GM23338 (cell line): ENCODE measurements around the gene KCNQ1OT1. TPM values are rescaled to one million over a fixed set of nuclear protein-coding genes. Genes with fewer than 3 reads are reported as not detected.

Source experiments
- ATAC-seq: fragments of 200-7000 bp; cut with Tn5 transposase; 3 replicates; pipeline ENCODE4 v1.9.1; 2020
- DNase-seq: peaks from one replicate; pipeline ENCODE4 v3.0.0-alpha.2; 2015; ENCODE audit warnings: low spot score
- H2AFZ ChIP-seq: fragments of 200-600 bp; sonication (generic); 2 replicates; pipeline ENCODE4 v1.8.0; 2016; ENCODE audit warnings: antibody characterized with exemption, mild to moderate bottlenecking, moderate library complexity
- H3F3A ChIP-seq: fragments of 200-600 bp; sonication (generic); replicated peaks from 2 replicates; pipeline ENCODE4 v1.8.0; 2017; ENCODE audit warnings: antibody characterized with exemption, mixed run types, low read depth
- H3K27ac ChIP-seq: fragments of 200-600 bp; sonication (generic); 2 replicates; pipeline ENCODE4 v1.6.1; 2016; ENCODE audit warnings: low read depth
- H3K27me3 ChIP-seq: fragments of 200-600 bp; sonication (generic); 2 replicates; pipeline ENCODE4 v1.8.0; 2016; ENCODE audit warnings: mild to moderate bottlenecking, mixed run types, moderate library complexity; ENCODE audit not compliant: insufficient read depth
- H3K36me3 ChIP-seq: fragments of 200-600 bp; sonication (generic); 2 replicates; pipeline ENCODE4 v1.8.0; 2016; ENCODE audit warnings: mild to moderate bottlenecking; ENCODE audit not compliant: insufficient read depth
- H3K4me1 ChIP-seq: fragments of 200-600 bp; sonication (generic); 2 replicates; pipeline ENCODE4 v1.8.0; 2016; ENCODE audit warnings: mild to moderate bottlenecking, moderate library complexity; ENCODE audit not compliant: insufficient read depth
- H3K4me2 ChIP-seq: fragments of 200-600 bp; sonication (generic); 2 replicates; pipeline ENCODE4 v1.7.1; 2017; ENCODE audit warnings: mixed run types
- H3K4me3 ChIP-seq: fragments of 200-600 bp; sonication (generic); 2 replicates; pipeline ENCODE4 v1.6.1; 2016; ENCODE audit warnings: mixed run types
- H3K79me2 ChIP-seq: fragments of 200-600 bp; sonication (generic); replicated peaks from 2 replicates; pipeline ENCODE4 v1.8.0; 2017; ENCODE audit warnings: mild to moderate bottlenecking; ENCODE audit not compliant: insufficient read depth
- H3K9me2 ChIP-seq: fragments of 200-600 bp; sonication (generic); 2 replicates; pipeline ENCODE4 v1.8.0; 2017; ENCODE audit not compliant: insufficient read depth
- H4K20me1 ChIP-seq: fragments of 200-600 bp; sonication (generic); replicated peaks from 2 replicates; pipeline ENCODE4 v1.8.0; 2017; ENCODE audit warnings: mild to moderate bottlenecking; ENCODE audit not compliant: insufficient read depth
- H3K27ac Mint-ChIP-seq: 2 replicates; pipeline ENCODE4 v1.8.0; 2020; ENCODE audit warnings: inconsistent platforms, mild to moderate bottlenecking, moderate library complexity, mixed read lengths
- H3K27me3 Mint-ChIP-seq: 3 replicates; pipeline ENCODE4 v1.8.0; 2022; ENCODE audit warnings: low read depth, mild to moderate bottlenecking, moderate library complexity, mixed read lengths, inconsistent platforms; ENCODE audit not compliant: insufficient read depth, poor library complexity
- H3K36me3 Mint-ChIP-seq: 3 replicates; pipeline ENCODE4 v1.8.0; 2021; ENCODE audit warnings: low read depth, mild to moderate bottlenecking, inconsistent platforms, moderate library complexity, mixed read lengths
- H3K4me1 Mint-ChIP-seq: 3 replicates; pipeline ENCODE4 v1.8.0; 2020; ENCODE audit warnings: mild to moderate bottlenecking, inconsistent platforms, mixed read lengths
- H3K4me3 Mint-ChIP-seq: 3 replicates; pipeline ENCODE4 v1.8.0; 2021; ENCODE audit warnings: moderate library complexity, mild to moderate bottlenecking, inconsistent platforms, mixed read lengths
- H3K9me3 Mint-ChIP-seq: 3 replicates; pipeline ENCODE4 v1.8.0; 2020; ENCODE audit warnings: moderate library complexity, mild to moderate bottlenecking, inconsistent platforms, mixed read lengths
- CREB1 ChIP-seq: fragments of 250-450 bp; sonication (Bioruptor Pico); IDR thresholded peaks from 2 replicates; pipeline ENCODE4 v1.5.0; 2020; ENCODE audit warnings: low read depth, mild to moderate bottlenecking, moderate library complexity
- EZH2 ChIP-seq: fragments of 200-600 bp; sonication (generic); IDR thresholded peaks from one replicate; pipeline ENCODE4 v1.8.0; 2017; ENCODE audit warnings: antibody characterized with exemption, mild to moderate bottlenecking, low read depth; ENCODE audit not compliant: unreplicated experiment
- EZH2phosphoT487 ChIP-seq: fragments of 200-600 bp; sonication (generic); IDR thresholded peaks from one replicate; pipeline ENCODE4 v1.8.1; 2018; ENCODE audit warnings: antibody characterized with exemption; ENCODE audit not compliant: unreplicated experiment
- JUNB ChIP-seq: IDR thresholded peaks from one replicate; pipeline ENCODE4 v1.6.1; 2016; ENCODE audit warnings: antibody characterized with exemption; ENCODE audit not compliant: unreplicated experiment
- NANOG ChIP-seq: IDR thresholded peaks from 2 replicates; pipeline ENCODE4 v1.6.1; 2016; ENCODE audit warnings: antibody characterized with exemption, borderline replicate concordance
- POLR2AphosphoS5 ChIP-seq: IDR thresholded peaks from 2 replicates; pipeline ENCODE4 v1.6.1; 2016; ENCODE audit warnings: antibody characterized with exemption, low read depth
- STAT1 ChIP-seq: IDR thresholded peaks from one replicate; pipeline ENCODE4 v1.6.1; 2016; ENCODE audit warnings: antibody characterized with exemption; ENCODE audit not compliant: unreplicated experiment
- ZNF114 ChIP-seq: fragments of 250-450 bp; sonication (Bioruptor Pico); IDR thresholded peaks from 2 replicates; pipeline ENCODE4 v1.5.0; 2020; ENCODE audit warnings: mild to moderate bottlenecking, moderate library complexity
- ZNF331 ChIP-seq: fragments of 250-450 bp; sonication (Bioruptor Pico); IDR thresholded peaks from 2 replicates; pipeline ENCODE4 v1.5.0; 2020; ENCODE audit warnings: low read depth, mild to moderate bottlenecking, moderate library complexity
- polyA plus RNA-seq: library from polyadenylated mRNA; unstranded; fragments of >200 nt; fragmentation: Nextera tagmentation; extraction: Ambion mirVana; gene quantifications from 2 replicates; pipeline ENCODE4 v1.2.1, GENCODE V29; 2016
- total RNA-seq: library from RNA; depleted of rRNA; stranded (reverse); fragments of >200 nt; shearing (Covaris generic); gene quantifications from 2 replicates; pipeline ENCODE4 v1.2.3, GENCODE V29; 2014
- TF ChIP-seq, protein P1 (sequence below): IDR thresholded peaks from 2 replicates; pipeline ENCODE4 v1.6.1; 2016; ENCODE audit warnings: antibody characterized with exemption
- TF ChIP-seq, protein P2 (sequence below): fragments of 250-450 bp; sonication (Bioruptor Pico); IDR thresholded peaks from 2 replicates; pipeline ENCODE4 v1.5.0; 2020; ENCODE audit warnings: mild to moderate bottlenecking, moderate library complexity
- TF ChIP-seq, protein P3 (sequence below): IDR thresholded peaks from one replicate; pipeline ENCODE4 v1.6.1; 2018; ENCODE audit warnings: antibody characterized with exemption; ENCODE audit not compliant: unreplicated experiment
- TF ChIP-seq, protein P4 (sequence below), 2 experiments: fragments of 200-600 bp in 1 of 2; sonication (generic) in 1 of 2; conservative IDR thresholded peaks; 2 replicates each; pipeline versions ENCODE4 v1.5.1 to v1.6.1; 2016 to 2017; ENCODE audit warnings: antibody characterized with exemption in 2 of 2, low read depth in 2 of 2, mild to moderate bottlenecking in 2 of 2, moderate library complexity in 1 of 2

Gene KCNQ1OT1
- total and polyA plus RNA-seq, 2 experiments from 2014 or later: 1.5 to 4.2 TPM

DNA sequence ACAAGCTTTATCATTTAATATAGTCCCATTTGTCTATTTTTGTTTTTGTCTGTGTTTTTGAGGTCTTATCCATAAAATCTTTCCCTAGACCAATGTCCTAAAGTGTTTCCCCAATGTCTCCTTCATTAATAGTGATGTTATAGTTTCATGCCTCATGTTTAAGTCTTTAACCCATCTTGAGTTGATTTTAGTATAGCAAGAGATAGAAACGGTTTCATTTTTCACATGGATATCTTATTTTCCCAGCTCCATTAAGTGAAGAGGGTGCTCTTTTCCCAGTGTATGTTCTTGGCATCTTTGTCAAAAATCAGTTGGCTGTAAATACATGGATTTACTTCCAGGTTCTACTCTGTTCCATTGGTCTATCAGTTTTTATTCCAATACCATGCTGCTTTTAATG is 58.2 kb downstream of the KCNQ1OT1 start:
- no peak for DNase-seq
- H3K79me2 ChIP-seq: no peaks in the 10 kb centered on the region
- Mint-ChIP-seq H3K36me3 (peaks cover 91% of the 10 kb centered on the region), H3K27me3 (peaks cover 93% of the 10 kb centered on the region), H3K4me1 (no peaks in the 10 kb centered on the region), H3K27ac (no peak overlapping the region), H3K4me3 (no peak overlapping the region), H3K9me3 (peaks cover 100% of the 10 kb centered on the region)
- H3K4me1 ChIP-seq: no peaks in the 10 kb centered on the region
- H3K36me3 ChIP-seq: peaks cover 33% of the 10 kb centered on the region
- H3K4me2 ChIP-seq: no peak overlapping the region
- peaks cover 99% of the 10 kb centered on the region for H3K27me3 ChIP-seq
- no peak overlapping the region for H3K27ac ChIP-seq
- H2AFZ ChIP-seq: no peak overlapping the region
- no peaks in the 10 kb centered on the region for H3F3A ChIP-seq
- H3K4me3 ChIP-seq: peak overlapping the region; percentile 9; the same call in 1 of the 2 replicates
- no peaks in the 10 kb centered on the region for H3K9me2 ChIP-seq
- ATAC-seq: no peak
- H4K20me1 ChIP-seq: no peaks in the 10 kb centered on the region
- TF ChIP-seq CREB1 (no peak), NANOG (no peak), STAT1 (no peak), POLR2AphosphoS5 (no peak), ZNF114 (no peak), EZH2phosphoT487 (no peak), EZH2 (no peak), ZNF331 (CRISPR knock-in tag) (no peak), JUNB (no peak)
- TF ChIP-seq, protein P1, sequence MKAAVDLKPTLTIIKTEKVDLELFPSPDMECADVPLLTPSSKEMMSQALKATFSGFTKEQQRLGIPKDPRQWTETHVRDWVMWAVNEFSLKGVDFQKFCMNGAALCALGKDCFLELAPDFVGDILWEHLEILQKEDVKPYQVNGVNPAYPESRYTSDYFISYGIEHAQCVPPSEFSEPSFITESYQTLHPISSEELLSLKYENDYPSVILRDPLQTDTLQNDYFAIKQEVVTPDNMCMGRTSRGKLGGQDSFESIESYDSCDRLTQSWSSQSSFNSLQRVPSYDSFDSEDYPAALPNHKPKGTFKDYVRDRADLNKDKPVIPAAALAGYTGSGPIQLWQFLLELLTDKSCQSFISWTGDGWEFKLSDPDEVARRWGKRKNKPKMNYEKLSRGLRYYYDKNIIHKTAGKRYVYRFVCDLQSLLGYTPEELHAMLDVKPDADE: no peak
- TF ChIP-seq, protein P2, sequence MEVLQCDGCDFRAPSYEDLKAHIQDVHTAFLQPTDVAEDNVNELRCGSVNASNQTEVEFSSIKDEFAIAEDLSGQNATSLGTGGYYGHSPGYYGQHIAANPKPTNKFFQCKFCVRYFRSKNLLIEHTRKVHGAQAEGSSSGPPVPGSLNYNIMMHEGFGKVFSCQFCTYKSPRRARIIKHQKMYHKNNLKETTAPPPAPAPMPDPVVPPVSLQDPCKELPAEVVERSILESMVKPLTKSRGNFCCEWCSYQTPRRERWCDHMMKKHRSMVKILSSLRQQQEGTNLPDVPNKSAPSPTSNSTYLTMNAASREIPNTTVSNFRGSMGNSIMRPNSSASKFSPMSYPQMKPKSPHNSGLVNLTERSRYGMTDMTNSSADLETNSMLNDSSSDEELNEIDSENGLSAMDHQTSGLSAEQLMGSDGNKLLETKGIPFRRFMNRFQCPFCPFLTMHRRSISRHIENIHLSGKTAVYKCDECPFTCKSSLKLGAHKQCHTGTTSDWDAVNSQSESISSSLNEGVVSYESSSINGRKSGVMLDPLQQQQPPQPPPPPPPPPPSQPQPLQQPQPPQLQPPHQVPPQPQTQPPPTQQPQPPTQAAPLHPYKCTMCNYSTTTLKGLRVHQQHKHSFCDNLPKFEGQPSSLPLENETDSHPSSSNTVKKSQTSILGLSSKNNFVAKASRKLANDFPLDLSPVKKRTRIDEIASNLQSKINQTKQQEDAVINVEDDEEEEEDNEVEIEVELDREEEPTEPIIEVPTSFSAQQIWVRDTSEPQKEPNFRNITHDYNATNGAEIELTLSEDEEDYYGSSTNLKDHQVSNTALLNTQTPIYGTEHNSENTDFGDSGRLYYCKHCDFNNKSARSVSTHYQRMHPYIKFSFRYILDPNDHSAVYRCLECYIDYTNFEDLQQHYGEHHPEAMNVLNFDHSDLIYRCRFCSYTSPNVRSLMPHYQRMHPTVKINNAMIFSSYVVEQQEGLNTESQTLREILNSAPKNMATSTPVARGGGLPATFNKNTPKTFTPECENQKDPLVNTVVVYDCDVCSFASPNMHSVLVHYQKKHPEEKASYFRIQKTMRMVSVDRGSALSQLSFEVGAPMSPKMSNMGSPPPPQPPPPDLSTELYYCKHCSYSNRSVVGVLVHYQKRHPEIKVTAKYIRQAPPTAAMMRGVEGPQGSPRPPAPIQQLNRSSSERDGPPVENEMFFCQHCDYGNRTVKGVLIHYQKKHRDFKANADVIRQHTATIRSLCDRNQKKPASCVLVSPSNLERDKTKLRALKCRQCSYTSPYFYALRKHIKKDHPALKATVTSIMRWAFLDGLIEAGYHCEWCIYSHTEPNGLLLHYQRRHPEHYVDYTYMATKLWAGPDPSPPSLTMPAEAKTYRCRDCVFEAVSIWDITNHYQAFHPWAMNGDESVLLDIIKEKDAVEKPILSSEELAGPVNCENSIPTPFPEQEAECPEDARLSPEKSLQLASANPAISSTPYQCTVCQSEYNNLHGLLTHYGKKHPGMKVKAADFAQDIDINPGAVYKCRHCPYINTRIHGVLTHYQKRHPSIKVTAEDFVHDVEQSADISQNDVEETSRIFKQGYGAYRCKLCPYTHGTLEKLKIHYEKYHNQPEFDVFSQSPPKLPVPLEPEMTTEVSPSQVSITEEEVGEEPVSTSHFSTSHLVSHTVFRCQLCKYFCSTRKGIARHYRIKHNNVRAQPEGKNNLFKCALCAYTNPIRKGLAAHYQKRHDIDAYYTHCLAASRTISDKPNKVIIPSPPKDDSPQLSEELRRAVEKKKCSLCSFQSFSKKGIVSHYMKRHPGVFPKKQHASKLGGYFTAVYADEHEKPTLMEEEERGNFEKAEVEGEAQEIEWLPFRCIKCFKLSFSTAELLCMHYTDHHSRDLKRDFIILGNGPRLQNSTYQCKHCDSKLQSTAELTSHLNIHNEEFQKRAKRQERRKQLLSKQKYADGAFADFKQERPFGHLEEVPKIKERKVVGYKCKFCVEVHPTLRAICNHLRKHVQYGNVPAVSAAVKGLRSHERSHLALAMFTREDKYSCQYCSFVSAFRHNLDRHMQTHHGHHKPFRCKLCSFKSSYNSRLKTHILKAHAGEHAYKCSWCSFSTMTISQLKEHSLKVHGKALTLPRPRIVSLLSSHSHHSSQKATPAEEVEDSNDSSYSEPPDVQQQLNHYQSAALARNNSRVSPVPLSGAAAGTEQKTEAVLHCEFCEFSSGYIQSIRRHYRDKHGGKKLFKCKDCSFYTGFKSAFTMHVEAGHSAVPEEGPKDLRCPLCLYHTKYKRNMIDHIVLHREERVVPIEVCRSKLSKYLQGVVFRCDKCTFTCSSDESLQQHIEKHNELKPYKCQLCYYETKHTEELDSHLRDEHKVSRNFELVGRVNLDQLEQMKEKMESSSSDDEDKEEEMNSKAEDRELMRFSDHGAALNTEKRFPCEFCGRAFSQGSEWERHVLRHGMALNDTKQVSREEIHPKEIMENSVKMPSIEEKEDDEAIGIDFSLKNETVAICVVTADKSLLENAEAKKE (CRISPR knock-in tag): no peak
- TF ChIP-seq, protein P3, sequence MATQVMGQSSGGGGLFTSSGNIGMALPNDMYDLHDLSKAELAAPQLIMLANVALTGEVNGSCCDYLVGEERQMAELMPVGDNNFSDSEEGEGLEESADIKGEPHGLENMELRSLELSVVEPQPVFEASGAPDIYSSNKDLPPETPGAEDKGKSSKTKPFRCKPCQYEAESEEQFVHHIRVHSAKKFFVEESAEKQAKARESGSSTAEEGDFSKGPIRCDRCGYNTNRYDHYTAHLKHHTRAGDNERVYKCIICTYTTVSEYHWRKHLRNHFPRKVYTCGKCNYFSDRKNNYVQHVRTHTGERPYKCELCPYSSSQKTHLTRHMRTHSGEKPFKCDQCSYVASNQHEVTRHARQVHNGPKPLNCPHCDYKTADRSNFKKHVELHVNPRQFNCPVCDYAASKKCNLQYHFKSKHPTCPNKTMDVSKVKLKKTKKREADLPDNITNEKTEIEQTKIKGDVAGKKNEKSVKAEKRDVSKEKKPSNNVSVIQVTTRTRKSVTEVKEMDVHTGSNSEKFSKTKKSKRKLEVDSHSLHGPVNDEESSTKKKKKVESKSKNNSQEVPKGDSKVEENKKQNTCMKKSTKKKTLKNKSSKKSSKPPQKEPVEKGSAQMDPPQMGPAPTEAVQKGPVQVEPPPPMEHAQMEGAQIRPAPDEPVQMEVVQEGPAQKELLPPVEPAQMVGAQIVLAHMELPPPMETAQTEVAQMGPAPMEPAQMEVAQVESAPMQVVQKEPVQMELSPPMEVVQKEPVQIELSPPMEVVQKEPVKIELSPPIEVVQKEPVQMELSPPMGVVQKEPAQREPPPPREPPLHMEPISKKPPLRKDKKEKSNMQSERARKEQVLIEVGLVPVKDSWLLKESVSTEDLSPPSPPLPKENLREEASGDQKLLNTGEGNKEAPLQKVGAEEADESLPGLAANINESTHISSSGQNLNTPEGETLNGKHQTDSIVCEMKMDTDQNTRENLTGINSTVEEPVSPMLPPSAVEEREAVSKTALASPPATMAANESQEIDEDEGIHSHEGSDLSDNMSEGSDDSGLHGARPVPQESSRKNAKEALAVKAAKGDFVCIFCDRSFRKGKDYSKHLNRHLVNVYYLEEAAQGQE: no peak
- TF ChIP-seq, protein P4, sequence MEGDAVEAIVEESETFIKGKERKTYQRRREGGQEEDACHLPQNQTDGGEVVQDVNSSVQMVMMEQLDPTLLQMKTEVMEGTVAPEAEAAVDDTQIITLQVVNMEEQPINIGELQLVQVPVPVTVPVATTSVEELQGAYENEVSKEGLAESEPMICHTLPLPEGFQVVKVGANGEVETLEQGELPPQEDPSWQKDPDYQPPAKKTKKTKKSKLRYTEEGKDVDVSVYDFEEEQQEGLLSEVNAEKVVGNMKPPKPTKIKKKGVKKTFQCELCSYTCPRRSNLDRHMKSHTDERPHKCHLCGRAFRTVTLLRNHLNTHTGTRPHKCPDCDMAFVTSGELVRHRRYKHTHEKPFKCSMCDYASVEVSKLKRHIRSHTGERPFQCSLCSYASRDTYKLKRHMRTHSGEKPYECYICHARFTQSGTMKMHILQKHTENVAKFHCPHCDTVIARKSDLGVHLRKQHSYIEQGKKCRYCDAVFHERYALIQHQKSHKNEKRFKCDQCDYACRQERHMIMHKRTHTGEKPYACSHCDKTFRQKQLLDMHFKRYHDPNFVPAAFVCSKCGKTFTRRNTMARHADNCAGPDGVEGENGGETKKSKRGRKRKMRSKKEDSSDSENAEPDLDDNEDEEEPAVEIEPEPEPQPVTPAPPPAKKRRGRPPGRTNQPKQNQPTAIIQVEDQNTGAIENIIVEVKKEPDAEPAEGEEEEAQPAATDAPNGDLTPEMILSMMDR (conservative IDR thresholded peaks at IDR 0.05; ENCODE audit: low read depth in 2 of 2): no peak
